GM23338 (cell line): ENCODE results near the gene PRRT1.

ENCODE experiments used
- CREB1 ChIP-seq: fragments of 250-450 bp; sonication (Bioruptor Pico); IDR thresholded peaks from 2 replicates; pipeline ENCODE4 v1.5.0; 2020; ENCODE audit warnings: low read depth, mild to moderate bottlenecking, moderate library complexity
- CTCF ChIP-seq, 2 experiments: fragments of 200-600 bp in 1 of 2; sonication (generic) in 1 of 2; conservative IDR thresholded peaks; 2 replicates each; pipeline versions ENCODE4 v1.5.1 to v1.6.1; 2016 to 2017; ENCODE audit warnings: antibody characterized with exemption in 2 of 2, low read depth in 2 of 2, mild to moderate bottlenecking in 2 of 2, moderate library complexity in 1 of 2
- ETS1 ChIP-seq: IDR thresholded peaks from 2 replicates; pipeline ENCODE4 v1.6.1; 2016; ENCODE audit warnings: antibody characterized with exemption
- EZH2 ChIP-seq: fragments of 200-600 bp; sonication (generic); IDR thresholded peaks from one replicate; pipeline ENCODE4 v1.8.0; 2017; ENCODE audit warnings: antibody characterized with exemption, mild to moderate bottlenecking, low read depth; ENCODE audit not compliant: unreplicated experiment
- EZH2phosphoT487 ChIP-seq: fragments of 200-600 bp; sonication (generic); IDR thresholded peaks from one replicate; pipeline ENCODE4 v1.8.1; 2018; ENCODE audit warnings: antibody characterized with exemption; ENCODE audit not compliant: unreplicated experiment
- JUNB ChIP-seq: IDR thresholded peaks from one replicate; pipeline ENCODE4 v1.6.1; 2016; ENCODE audit warnings: antibody characterized with exemption; ENCODE audit not compliant: unreplicated experiment
- NANOG ChIP-seq: IDR thresholded peaks from 2 replicates; pipeline ENCODE4 v1.6.1; 2016; ENCODE audit warnings: antibody characterized with exemption, borderline replicate concordance
- POLR2AphosphoS5 ChIP-seq: IDR thresholded peaks from 2 replicates; pipeline ENCODE4 v1.6.1; 2016; ENCODE audit warnings: antibody characterized with exemption, low read depth
- REST ChIP-seq: IDR thresholded peaks from one replicate; pipeline ENCODE4 v1.6.1; 2018; ENCODE audit warnings: antibody characterized with exemption; ENCODE audit not compliant: unreplicated experiment
- STAT1 ChIP-seq: IDR thresholded peaks from one replicate; pipeline ENCODE4 v1.6.1; 2016; ENCODE audit warnings: antibody characterized with exemption; ENCODE audit not compliant: unreplicated experiment
- ZNF114 ChIP-seq: fragments of 250-450 bp; sonication (Bioruptor Pico); IDR thresholded peaks from 2 replicates; pipeline ENCODE4 v1.5.0; 2020; ENCODE audit warnings: mild to moderate bottlenecking, moderate library complexity
- ZNF331 ChIP-seq: fragments of 250-450 bp; sonication (Bioruptor Pico); IDR thresholded peaks from 2 replicates; pipeline ENCODE4 v1.5.0; 2020; ENCODE audit warnings: low read depth, mild to moderate bottlenecking, moderate library complexity
- ZNF462 ChIP-seq: fragments of 250-450 bp; sonication (Bioruptor Pico); IDR thresholded peaks from 2 replicates; pipeline ENCODE4 v1.5.0; 2020; ENCODE audit warnings: mild to moderate bottlenecking, moderate library complexity

- TF ChIP-seq POLR2AphosphoS5 = no peak
- TF ChIP-seq EZH2phosphoT487 = no peak
- TF ChIP-seq CTCF (conservative IDR thresholded peaks at IDR 0.05; ENCODE audit: low read depth in 2 of 2) = no peak
- no peak for TF ChIP-seq EZH2
- TF ChIP-seq STAT1 = no peak
- no peak for TF ChIP-seq CREB1 (CRISPR knock-in tag)
- no peak for TF ChIP-seq REST
- TF ChIP-seq ETS1 = no peak
- TF ChIP-seq JUNB = no peak
- no peak for TF ChIP-seq ZNF331 (CRISPR knock-in tag)
- no peak for TF ChIP-seq NANOG
- no peak for TF ChIP-seq ZNF114 (CRISPR knock-in tag)
- TF ChIP-seq ZNF462 (CRISPR knock-in tag) = no peak
Measured at GRCh38 chr6:32198345-32198696, 46.6 kb upstream of the PRRT1 start.
